HepG2 (cell line): Measurements from ENCODE around the gene CDK8. TPM values are rescaled to one million over a fixed set of nuclear protein-coding genes. Genes with fewer than 3 reads are reported as not detected.

ENCODE experiments used
- DMTF1 ChIP-seq: sonication (generic); formaldehyde crosslinking; IDR thresholded peaks from 2 replicates; pipeline ENCODE4 v1.4.0; 2020; ENCODE audit warnings: mild to moderate bottlenecking, missing genetic modification reagents
- HNF1A ChIP-seq, 2 experiments: sonication (generic) in 1 of 2; formaldehyde crosslinking in 1 of 2; IDR thresholded peaks; 2 replicates each; pipeline versions ENCODE4 v1.4.0 to v1.6.1; 2016 to 2020; ENCODE audit warnings: borderline replicate concordance in 1 of 2, low read depth in 1 of 2, mild to moderate bottlenecking in 1 of 2, missing genetic modification reagents in 1 of 2
- HNRNPUL1 ChIP-seq: fragments of 200-400 bp; formaldehyde crosslinking; IDR thresholded peaks from 2 replicates; pipeline ENCODE4 v1.6.1; 2017; ENCODE audit warnings: low read depth, mild to moderate bottlenecking, low read length, moderate library complexity
- MBD4 ChIP-seq: IDR thresholded peaks from 2 replicates; pipeline ENCODE4 v1.6.1; 2012; ENCODE audit warnings: low read length, inconsistent platforms, borderline replicate concordance
- SOX5 ChIP-seq: IDR thresholded peaks from 2 replicates; pipeline ENCODE4 v1.6.1; 2016; ENCODE audit warnings: borderline replicate concordance
- ZNF33B ChIP-seq: sonication (generic); formaldehyde crosslinking; IDR thresholded peaks from 2 replicates; pipeline ENCODE4 v1.5.1; 2020; ENCODE audit warnings: mild to moderate bottlenecking, missing genetic modification reagents
- ZNF468 ChIP-seq: sonication (generic); formaldehyde crosslinking; IDR thresholded peaks from 2 replicates; pipeline ENCODE4 v1.8.0; 2022; ENCODE audit warnings: mild to moderate bottlenecking, moderate library complexity, missing genetic modification reagents
- polyA plus RNA-seq, 8 experiments: library from polyadenylated mRNA; depleted of rRNA in 3 of 8; stranded (reverse) in 7 of 8; unstranded in 1 of 8; fragments of >200 nt; fragmentation: Illumina TruSeq in 4 of 8; extraction: Trizol in 4 of 8; gene quantifications; 2 replicates each; pipeline versions ENCODE4 v1.2.1 to v1.2.3, GENCODE V29; 2011 to 2016; ENCODE audit warnings: low read depth in 4 of 8, missing spikeins in 1 of 8, mixed read lengths in 1 of 8; ENCODE audit not compliant: insufficient read depth in 1 of 8
- total RNA-seq, 5 experiments: library from RNA; depleted of rRNA; stranded (reverse); fragments of >200 nt; fragmentation: Illumina TruSeq; extraction: Trizol; gene quantifications; 2 replicates each; pipeline ENCODE4 v1.2.3, GENCODE V29; 2016; ENCODE audit warnings: low read depth in 1 of 5
- TF ChIP-seq, protein P1 (sequence below): sonication (generic); formaldehyde crosslinking; IDR thresholded peaks from 2 replicates; pipeline ENCODE4 v1.4.0; 2020; ENCODE audit warnings: missing genetic modification reagents
- TF ChIP-seq, protein P2 (sequence below): sonication (generic); formaldehyde crosslinking; IDR thresholded peaks from 2 replicates; pipeline ENCODE4 v1.5.0; 2020; ENCODE audit warnings: mild to moderate bottlenecking, missing genetic modification reagents, borderline replicate concordance
- TF ChIP-seq, protein P3 (sequence below): IDR thresholded peaks from 2 replicates; pipeline ENCODE4 v1.6.1; 2016

CDK8 gene
- total and polyA plus RNA-seq, 2 of the 13 experiments (the other 11 are each of a cell fraction or from before 2014, with no cell fraction given): 15.8 to 16.4 TPM

GRCh38 chr13:26221721-26222519, 32.0 kb upstream of the CDK8 start, which contains the start of gene RNF6 (continued):
- peak; percentile 29; the same call in 1 of the 2 replicates for TF ChIP-seq HNF1A (IDR thresholded peaks at IDR 0.05; ENCODE audit: low read depth)
- peak; percentile 44; the same call in 1 of the 2 replicates for TF ChIP-seq HNF1A (CRISPR knock-in tag; IDR thresholded peaks at IDR 0.05; ENCODE audit: borderline replicate concordance)
- 0 out of 2 replicates have a peak, but pooled peaks have one; percentile 71 for TF ChIP-seq ZNF33B (CRISPR knock-in tag)
- TF ChIP-seq MBD4: no peak
- TF ChIP-seq, protein P1, sequence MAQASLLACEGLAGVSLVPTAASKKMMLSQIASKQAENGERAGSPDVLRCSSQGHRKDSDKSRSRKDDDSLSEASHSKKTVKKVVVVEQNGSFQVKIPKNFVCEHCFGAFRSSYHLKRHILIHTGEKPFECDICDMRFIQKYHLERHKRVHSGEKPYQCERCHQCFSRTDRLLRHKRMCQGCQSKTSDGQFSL (CRISPR knock-in tag): 0 out of 2 replicates have a peak, but pooled peaks have one; percentile 50
- peak; percentile 94; the same call in 1 of the 2 replicates for TF ChIP-seq ZNF468 (CRISPR knock-in tag)
- TF ChIP-seq, protein P2, sequence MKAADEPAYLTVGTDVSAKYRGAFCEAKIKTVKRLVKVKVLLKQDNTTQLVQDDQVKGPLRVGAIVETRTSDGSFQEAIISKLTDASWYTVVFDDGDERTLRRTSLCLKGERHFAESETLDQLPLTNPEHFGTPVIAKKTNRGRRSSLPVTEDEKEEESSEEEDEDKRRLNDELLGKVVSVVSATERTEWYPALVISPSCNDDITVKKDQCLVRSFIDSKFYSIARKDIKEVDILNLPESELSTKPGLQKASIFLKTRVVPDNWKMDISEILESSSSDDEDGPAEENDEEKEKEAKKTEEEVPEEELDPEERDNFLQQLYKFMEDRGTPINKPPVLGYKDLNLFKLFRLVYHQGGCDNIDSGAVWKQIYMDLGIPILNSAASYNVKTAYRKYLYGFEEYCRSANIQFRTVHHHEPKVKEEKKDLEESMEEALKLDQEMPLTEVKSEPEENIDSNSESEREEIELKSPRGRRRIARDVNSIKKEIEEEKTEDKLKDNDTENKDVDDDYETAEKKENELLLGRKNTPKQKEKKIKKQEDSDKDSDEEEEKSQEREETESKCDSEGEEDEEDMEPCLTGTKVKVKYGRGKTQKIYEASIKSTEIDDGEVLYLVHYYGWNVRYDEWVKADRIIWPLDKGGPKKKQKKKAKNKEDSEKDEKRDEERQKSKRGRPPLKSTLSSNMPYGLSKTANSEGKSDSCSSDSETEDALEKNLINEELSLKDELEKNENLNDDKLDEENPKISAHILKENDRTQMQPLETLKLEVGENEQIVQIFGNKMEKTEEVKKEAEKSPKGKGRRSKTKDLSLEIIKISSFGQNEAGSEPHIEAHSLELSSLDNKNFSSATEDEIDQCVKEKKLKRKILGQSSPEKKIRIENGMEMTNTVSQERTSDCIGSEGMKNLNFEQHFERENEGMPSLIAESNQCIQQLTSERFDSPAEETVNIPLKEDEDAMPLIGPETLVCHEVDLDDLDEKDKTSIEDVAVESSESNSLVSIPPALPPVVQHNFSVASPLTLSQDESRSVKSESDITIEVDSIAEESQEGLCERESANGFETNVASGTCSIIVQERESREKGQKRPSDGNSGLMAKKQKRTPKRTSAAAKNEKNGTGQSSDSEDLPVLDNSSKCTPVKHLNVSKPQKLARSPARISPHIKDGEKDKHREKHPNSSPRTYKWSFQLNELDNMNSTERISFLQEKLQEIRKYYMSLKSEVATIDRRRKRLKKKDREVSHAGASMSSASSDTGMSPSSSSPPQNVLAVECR (CRISPR knock-in tag): peak; percentile 87
- TF ChIP-seq DMTF1: no peak
- TF ChIP-seq, protein P3, sequence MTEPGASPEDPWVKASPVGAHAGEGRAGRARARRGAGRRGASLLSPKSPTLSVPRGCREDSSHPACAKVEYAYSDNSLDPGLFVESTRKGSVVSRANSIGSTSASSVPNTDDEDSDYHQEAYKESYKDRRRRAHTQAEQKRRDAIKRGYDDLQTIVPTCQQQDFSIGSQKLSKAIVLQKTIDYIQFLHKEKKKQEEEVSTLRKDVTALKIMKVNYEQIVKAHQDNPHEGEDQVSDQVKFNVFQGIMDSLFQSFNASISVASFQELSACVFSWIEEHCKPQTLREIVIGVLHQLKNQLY: no peak
- TF ChIP-seq HNRNPUL1: no peak
- peak; percentile 49; the same call in 1 of the 2 replicates for TF ChIP-seq SOX5 (CRISPR knock-in tag)
